ENCODE measurements around the gene RBM12.

- TF ChIP-seq POLR2A (IDR thresholded peaks at IDR 0.05) (no peak), CTCF (IDR thresholded peaks at IDR 0.05) (no peak), EP300 (IDR thresholded peaks at IDR 0.05) (no peak)
These were observed 4.4 kb downstream of the RBM12 start for GRCh38 chr20:35660122-35660937.
